ENCODE measurements around the gene SVOPL.
"Not testable (repeated sequence)": the region's sequence is repeated elsewhere in the genome, so short reads cannot be mapped to it uniquely, and the experiment has no call there.

Gene SVOPL, protein sequence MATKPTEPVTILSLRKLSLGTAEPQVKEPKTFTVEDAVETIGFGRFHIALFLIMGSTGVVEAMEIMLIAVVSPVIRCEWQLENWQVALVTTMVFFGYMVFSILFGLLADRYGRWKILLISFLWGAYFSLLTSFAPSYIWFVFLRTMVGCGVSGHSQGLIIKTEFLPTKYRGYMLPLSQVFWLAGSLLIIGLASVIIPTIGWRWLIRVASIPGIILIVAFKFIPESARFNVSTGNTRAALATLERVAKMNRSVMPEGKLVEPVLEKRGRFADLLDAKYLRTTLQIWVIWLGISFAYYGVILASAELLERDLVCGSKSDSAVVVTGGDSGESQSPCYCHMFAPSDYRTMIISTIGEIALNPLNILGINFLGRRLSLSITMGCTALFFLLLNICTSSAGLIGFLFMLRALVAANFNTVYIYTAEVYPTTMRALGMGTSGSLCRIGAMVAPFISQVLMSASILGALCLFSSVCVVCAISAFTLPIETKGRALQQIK

DNA sequence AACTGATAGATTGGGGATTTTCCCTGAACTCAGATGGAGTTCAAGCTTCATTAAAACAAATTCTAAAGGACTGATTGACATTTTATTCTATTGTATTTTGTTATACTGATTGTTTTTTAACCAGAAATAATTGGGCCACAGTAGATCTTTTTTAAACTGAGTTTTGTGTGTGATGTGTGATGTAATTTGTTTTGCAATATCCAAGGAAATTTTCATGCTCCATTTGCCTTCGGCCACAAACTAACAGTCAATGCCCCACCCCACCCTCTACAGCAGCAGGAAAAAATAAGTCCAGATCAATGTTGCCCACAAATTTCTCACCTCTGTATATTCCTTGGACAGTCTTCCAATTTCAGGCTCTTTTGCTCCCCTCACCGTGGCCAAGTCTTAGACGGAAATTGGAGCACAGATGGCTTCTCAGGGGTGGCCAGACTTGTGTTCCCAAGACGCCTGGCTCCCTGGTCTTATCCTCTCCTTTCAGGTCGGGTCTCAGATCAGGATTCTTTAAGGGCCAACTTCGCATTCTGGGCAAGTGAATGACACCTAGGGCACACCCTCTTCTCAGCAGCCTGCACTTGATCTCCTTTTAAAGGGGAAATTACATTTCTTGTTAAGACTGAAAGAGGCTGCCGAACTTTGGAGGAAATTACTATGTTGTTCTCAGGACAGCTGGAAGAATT is at the start of gene SVOPL:
Gene SVOPL, minus strand, starts transcription at position 506 of the 680 bp plus-strand sequence. CDS start 22,317 bp downstream, outside the sequence.
- DNase-seq, result no peak

DNA sequence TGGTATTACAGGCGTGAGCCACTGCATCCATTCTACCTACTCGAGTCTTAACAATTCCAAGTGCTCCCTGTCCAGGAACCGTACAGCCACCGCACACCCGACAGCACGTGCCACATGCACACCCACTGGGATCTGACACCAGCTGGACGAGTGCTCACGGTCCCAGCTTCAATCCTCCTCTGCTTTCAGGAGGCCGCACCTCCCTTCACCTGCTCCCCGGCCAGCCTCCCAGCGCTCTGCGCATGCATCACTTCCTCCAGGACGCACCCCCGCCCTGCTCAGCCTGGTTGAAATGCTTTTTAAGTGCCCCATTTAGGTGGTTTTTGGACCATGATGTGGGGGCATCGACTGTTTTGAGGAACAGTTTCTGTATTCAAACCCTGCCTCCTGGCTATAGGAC is 49.3 kb upstream of the SVOPL start:
- DNase-seq, result no peak

DNA sequence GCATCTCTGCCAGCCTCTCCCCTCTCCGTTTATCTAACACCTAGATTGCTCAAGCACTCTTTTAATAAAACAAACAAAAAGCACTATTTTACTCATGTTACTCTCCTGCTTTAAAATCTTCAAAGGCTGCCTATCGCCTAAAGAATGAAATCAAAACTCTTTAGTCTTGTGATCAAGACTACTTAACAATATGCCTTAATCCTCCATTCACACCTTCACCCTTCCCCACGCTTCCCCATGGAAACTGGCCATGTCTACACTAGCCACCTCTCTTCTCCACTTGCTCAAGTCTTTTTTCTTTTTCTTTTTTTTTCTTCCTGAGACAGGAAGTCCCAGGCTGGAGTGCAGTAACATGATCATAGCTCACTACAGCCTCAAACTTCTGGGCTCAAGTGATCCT is 48.8 kb upstream of the SVOPL start:
- no peak for DNase-seq

DNA sequence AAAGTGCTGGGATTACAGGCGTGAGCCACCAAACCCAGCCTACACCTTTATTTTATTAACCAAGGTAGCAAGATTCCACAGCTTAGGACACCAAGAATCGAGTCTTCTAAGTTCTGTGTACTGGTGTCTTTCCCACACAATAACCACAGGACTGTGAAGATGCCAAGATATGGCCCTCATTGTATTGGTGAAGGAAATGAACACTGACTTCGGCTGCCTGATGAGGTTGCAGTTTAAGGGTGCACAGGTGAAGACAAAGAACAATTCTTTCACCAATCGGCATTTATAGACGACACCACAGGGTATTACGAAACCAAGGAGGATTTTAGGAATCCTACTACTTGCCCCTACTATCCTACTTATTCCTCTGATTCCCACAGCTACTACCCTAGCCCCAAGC is 47.5 kb upstream of the SVOPL start:
- no peak for DNase-seq

DNA sequence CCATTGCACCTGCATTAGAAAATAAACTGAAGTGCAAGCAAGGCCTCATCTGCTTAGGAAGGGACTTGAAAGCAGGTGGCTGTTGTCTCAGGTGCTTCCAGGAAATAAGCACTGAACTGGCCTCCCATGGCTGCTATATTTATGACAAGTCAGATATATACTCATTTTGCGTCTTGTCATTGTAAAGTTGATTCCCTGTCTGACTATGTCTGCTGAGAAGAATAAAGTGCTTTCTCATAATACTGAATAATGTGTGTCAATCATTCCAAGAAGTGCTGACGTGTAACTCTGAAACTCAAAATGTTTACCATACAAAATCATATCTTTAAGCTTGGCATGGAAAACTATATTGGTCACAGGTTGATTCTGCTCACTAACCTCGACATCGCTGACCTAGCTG is 44.9 kb upstream of the SVOPL start:
- DNase-seq, result no peak

DNA sequence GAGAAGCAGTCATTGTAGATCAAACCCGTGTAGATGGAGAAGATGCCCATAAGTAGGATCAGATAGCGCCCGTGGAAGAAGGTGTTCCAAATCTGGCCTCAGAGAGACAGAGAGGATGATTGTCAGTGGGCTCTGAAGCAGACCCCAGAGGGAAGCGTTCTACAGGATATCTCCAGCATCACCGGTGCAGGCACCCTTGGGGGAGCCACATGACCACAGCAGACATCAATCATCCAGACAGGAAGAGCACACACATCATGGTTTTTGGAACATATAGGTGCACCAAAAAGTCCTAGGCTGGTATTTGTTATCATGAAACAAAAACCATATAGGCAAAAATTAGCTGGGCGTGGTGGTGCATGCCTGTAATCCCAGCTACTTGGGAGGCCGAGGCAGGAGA is 44.0 kb upstream of the SVOPL start:
- DNase-seq, result no peak

DNA sequence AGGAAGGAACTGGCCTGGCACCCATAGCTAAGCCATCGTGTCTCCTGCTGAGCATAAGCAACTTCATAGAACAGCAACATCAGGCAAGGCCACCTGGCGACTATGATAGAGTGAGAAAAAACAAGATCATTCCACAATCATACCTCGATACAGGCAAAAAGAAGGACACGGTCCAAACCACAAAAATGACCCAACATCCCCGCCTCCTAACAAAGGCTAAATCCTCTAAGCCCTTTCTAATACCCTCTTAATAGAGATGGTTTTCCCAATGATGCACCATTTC is 40.2 kb upstream of the SVOPL start:
- DNase-seq, result no peak

DNA sequence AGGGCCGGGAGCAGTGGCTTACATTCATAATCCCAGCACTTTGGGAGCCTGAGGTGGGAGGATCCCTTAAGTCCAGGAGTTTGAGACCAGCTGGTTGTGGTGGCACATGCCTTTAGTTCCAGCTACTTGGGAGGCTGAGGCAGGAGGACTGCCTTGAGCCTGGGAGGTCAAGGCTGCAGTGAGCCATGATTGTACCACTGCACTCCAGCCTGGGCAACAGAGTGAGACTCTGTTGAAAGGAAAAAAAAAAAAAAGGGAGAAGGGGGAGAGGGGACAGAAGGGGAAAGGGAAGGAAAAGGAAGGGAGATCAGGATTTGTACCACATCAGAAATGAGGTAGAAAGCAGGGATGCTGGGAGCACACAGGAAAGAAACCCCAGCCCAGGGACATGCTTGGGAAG is 38.7 kb upstream of the SVOPL start:
- no peak for DNase-seq

DNA sequence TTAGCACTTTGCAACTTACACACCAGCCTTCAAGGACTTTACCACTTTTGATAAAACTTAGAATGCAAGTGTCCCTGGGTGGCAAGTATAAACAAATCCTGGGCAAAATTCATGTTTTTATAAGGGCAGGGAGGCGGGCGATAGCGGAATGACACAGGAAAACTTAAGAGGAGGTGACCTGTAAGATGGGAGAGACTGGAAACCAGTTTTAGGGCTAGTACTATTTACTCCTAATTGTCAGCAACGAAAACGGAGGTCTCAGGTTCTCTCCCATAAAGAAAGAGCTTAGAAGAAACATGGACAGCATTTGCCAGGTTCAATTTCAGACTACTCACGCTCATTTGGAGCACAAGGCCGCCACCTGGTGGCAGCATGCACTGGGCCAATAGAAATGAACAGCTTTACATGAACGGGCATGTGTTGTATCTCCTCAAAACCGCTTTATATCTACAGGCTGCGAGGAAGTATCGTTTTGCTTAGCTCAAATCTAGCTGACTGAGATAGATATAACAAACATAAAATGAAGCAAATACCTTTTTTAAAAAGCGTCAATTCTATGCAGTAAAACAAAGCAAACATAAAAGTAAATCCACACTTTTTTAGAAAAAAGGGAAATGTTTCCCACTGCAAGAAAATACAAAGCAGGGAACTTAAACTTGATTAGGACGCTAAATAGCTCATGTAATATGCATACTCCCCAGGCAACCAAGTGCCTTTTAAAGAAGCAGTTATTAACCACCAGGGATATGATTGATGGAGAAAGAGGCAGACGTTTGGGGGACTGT is 37.6 kb upstream of the SVOPL start:
- peak; percentile 86 for DNase-seq

DNA sequence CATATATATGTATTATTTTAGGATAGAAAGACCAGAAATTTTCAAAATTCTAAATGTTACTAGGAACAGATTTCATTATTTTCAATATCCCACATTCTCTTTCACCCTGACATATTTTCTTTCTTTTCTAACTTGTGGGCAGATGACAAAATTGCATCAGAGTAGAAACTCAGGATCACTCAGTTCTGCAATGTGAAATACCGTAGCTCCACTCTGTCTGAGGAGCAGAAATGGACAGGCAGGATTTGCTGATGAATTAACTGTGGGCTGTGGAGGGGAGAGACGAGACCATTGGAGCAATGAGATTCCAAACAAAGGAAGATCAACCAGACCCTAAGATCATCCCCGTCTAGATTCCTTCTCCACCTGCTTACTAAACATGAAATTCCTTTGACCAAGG is 37.0 kb upstream of the SVOPL start:
- no peak for DNase-seq

DNA sequence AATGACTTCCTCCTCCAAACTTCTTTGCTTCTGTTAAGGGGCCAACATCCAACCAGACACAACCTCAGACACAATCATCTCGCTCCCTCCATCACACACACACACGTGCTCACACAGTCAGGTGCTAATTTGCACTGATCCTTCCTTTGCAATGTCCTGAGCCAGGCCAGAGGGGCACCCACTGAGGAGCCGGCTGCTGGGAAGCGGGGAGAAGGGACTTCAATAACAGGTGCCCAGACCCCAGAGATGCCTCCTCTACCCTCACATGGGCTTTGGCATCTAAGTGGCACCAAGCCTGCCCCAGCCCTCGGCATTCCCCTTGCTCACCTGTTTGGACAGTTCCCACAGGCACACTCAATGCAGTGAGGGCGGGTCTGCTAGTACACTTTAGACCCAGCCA is 34.2 kb upstream of the SVOPL start:
- DNase-seq, result no peak

DNA sequence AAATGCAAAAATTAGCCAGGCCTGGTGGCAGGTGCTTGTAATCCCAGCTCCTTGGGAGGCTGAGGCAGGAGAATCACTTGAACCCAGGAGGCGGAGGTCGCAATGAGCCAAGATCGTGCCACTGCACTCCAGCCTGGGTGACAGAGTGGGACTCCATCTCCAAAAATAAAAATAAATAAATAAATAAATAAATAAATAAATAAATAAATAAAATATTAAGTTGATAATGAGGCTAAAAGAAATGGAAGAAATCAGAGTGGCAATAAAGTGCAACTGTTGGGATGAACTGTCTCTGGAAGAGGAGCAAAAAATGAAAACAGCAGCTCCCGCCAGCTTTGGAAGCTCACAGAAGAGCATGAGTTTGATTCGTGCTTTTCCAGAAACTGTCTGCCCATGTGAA is 30.6 kb upstream of the SVOPL start:
- DNase-seq, result not testable (repeated sequence)

DNA sequence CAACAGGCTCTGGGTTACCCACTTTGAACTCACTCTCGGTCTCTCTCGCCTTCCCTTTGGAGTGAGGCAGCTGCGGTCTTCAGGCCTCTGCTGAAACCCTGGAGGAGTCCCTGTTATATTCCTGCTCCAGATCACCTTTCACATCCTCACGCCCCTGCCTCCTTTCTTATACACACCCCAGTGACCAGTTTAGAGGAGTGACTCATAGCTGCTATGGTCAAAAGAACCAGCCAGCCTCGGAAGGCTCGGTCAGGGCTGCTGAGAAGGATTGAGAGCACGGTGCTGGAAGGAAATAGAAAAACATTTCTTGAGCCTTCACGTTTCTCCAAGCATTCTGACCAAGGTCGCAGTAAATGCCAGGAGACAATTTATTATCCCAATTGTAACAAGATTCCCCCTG is 28.3 kb upstream of the SVOPL start:
- DNase-seq, result no peak

DNA sequence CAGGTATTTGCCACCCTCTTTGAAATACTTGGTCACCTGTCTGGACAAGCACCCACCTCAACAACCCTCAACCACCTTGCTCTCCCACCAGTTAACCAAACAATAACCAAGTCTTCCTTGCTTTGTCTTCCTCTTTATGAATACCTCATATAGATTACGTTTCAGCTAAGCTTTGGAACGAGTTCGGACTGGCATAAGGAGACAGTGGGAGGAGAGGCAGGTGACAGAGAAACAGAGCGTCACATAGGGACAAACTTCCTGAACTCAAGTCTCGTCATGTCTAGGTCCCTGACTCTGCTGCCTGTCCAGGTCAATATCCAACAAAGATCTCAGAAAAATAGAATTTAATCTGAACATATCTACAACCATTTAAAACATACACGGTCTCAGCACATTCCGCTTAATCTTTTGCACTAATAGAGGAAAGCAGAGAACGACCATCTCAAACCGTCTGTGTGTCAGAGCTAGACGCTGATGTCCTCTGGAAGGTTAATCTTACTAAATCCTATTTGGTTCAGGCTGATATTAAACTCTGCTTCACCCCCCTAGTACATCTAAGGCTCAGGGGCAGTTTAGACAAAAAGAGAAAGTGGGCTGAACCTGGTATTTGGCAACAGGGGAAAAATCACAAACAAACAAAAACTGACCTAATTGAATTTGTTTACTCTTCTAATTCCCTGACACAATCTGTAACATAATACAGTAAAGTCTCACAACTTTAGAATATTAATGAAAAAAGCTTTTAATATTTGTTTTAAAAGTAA is 26.4 kb upstream of the SVOPL start:
- no peak for DNase-seq

DNA sequence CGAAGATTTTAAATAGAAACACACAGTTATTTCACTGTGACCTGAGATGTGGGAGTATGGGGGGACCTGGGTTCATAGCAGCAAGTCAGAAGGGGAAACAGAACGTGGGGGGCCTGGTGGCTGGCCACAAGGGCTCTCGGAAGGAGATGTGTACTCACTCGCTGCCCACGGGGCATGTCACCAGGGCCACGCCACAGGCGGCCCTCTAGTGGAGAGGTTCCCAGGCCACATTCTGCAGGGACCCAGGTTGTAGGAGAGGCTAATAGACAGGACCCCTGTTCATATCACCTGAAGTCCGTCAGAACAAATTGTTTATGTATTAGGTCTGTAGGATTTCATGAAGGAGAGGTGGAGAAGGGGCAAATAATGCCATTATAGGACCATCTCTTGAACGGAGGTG is 25.1 kb upstream of the SVOPL start:
- DNase-seq, result no peak

DNA sequence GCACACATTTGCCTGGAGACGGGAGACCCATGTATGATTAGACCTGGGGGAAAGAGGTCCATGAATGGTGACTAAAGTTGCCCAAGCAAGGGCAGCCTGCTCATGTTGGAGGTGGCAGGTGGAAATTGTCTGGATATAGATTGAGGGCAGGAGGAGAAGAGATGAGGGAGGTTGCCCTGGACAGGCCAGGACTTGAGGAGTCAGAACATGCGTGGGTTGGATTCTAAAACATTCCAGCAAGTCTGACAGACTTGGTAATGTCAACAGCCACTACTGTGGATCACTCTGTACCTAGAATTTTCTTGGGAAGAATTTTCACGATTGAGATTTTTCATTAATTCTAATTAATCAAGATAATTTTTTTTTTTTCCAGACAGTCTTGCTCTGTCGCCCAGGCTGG is 19.1 kb upstream of the SVOPL start:
- no peak for DNase-seq

DNA sequence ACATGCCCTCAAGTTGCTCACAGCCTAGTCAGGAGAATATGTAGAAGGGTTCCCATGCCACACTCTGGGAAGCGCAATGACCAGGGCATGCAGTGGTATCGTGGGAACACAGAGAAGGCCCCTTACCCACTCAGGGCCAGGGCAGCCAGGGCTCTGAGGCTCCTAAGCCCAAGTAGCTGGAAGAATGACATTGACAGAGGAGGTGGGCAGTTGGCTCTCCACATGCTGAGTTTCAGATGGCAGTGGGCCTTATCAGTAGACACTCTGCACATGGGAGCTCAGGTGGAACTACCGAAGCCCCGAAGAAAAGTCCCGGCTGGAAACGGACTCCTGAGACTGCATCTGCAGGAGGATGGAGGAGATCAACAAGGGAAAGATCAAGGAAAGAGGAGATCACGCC is 15.7 kb upstream of the SVOPL start:
- no peak for DNase-seq

DNA sequence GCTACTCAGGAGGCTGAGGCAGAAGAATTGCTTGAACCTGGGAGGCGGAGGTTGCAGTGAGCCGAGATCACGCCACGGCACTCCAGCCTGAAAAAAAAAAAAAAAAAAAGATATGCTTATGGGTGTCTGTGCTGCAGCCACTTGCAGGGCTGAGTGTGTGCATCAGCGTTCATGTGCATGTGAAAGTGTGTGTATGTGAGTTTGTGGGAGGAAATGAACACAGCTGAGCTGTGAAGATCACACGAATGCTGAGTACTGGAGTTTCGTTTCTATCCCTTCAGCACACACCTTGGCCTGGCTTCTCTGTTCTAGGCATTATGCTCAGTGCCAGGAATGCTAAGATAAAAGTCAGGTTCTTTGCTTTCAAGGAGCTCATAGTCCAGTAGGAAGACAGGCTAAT is 12.0 kb upstream of the SVOPL start:
- no peak for DNase-seq

DNA sequence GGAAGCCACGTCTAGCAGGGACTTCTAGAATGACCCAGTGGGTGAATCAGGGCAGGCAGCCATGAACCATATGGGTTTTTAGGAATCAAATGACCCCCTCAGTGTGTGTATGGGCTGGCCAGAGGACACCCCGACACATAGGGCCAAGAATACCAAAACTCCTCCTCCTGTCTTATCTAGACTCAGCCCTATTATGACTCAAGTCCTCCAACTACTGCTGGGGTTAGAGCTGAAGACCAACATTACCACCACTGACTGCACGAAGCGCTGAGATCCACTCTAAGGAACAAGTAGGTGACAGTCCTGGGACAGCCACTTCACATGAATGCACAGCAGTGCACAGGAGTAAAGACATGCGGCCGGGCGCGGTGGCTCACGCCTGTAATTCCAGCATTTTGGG is 11.5 kb upstream of the SVOPL start:
- DNase-seq, result no peak

DNA sequence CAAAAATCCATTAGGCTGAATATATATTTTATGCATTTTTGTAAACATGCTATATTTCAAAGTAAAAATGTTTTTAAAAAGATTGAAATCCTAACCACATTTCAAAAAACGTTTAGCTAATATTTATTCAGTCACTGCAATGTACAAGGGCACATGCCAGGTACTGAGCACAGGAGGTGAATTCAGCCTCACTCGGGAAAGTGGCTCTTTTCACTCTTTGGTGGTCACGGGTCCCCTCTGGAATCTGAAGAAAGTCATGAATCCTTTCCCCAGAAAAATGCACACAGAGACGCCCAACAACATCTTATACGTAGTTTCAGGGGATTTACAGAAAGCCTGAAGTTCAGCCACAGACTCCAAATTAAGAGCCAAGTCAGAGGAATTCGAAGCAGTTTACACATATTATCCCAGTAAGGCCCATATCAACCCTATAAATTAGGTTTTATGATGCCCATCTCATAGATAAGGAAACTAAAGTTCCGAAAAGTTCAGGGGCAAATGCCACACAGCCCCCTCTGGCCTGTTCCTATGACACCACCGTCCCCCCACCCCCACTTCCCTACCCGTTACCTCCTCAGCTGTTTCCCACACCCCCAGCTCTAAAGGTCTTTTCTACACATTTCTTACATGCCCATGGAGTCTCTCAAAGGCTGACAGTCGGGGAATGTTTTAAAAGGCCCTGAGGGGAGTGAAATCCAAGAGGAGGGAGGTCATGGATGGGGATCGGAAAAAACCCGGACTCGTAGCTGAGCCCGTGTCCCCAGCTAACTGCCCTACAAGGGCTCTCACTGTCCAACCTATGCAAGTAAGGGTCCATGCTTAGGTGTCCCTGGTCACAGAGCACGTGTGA is 9.6 kb upstream of the SVOPL start:
- no peak for DNase-seq

DNA sequence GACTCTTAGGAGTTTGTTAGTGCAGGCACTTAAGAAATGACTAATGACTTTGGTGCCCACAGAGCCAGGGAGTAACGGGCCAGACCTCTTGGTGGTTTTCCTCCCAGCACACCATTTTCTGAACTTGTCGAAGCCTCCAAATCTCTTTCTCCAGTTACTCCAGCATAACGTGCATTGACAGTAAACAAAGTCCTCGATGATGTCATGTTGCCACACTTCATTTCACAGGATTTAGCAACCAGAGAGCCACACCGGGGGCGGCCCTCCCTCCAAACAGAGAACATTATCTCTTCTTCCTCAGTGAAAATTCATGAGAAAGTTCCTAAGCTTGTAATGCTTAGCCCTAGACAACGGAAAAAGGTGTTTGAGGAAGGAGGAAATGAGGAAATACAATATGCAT is 4.0 kb upstream of the SVOPL start:
- no peak for DNase-seq

DNA sequence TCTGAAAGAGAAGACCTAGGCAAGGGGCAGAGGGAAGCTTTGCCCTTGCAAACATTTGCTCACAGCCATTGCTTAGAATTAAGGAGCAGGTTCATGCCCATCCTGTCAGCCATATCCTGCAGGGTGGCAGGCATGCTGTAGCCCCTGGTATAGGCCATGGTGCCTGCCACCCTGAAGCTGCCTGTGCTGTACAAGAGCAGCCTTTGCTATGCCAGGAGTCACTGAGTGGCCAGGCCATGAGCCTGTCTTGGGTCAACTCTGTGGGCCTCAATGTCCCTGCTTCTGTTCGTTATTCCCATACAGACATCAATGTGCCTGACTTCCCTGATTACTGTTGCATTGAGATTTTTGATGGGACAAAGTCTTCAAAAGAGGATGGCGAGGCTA is 368 bp upstream of the SVOPL start:
- DNase-seq, result no peak

All from activated gamma-delta T cell treated with Interleukin-2 at 50 U/mL for 16 hours (primary cell).